H1 (cell line): ENCODE measurements around the gene ZNF670. TPM values are rescaled to one million over a fixed set of nuclear protein-coding genes. Genes with fewer than 3 reads are reported as not detected.

Experiments used
- EGR1 ChIP-seq: IDR thresholded peaks from 2 replicates; pipeline ENCODE4 v1.6.1; 2011; ENCODE audit warnings: low read depth, low read length, borderline replicate concordance
- POLR2A ChIP-seq, 2 experiments: IDR thresholded peaks; 1 replicate in 1 of 2; 2 replicates in 1 of 2; pipeline ENCODE4 v1.6.1; 2011; ENCODE audit warnings: low read depth in 2 of 2, low read length in 2 of 2, mild to moderate bottlenecking in 2 of 2; ENCODE audit errors: control extremely low read depth in 1 of 2
- TCF12 ChIP-seq: IDR thresholded peaks from 2 replicates; pipeline ENCODE4 v1.6.1; 2011; ENCODE audit warnings: low read depth, mild to moderate bottlenecking, low read length
- polyA plus RNA-seq, 7 experiments: library from polyadenylated mRNA; depleted of rRNA in 3 of 7; stranded (reverse) in 5 of 7; unstranded in 2 of 7; fragments of >200 nt in 5 of 7; fragments of 200-250 nt in 2 of 7; gene quantifications; 1 replicate in 5 of 7; 2 replicates in 1 of 7; 4 replicates in 1 of 7; pipeline versions ENCODE4 v1.2.1 to v1.2.3, GENCODE V29; 2011 to 2013; ENCODE audit warnings: missing spikeins in 2 of 7, mixed read lengths in 2 of 7
- total RNA-seq: library from RNA; stranded (reverse); fragmentation: NEBNext Ultra II Directional; extraction: Animal tissue kit (Norgen Biotek cat#: 25700); gene quantifications from 2 replicates; pipeline ENCODE4 v1.2.1, GENCODE V29; 2021

Gene ZNF670
- total and polyA plus RNA-seq, 2 of the 8 experiments (the other 6 are each of a cell fraction or from before 2014, with no cell fraction given) = 2.8 to 15.4 TPM

DNA sequence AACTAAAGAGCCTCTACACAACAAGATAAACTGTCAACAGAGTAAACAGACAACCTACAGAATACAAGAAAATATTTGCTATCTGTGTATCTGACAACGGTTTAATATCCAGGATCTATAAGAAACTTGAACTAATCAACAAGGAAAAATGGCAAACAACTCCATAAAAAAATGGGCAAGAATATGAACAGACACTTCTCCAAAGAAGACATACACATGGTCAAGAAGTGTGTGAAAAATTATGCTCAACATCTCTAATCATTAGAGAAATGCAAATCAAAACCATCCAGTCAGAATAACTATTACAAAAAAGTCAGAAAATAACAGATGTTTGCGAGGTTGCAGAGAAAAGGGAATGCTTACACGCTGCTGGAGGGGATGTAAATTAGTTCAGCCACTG lies 8.0 kb downstream of the ZNF670 start (continued):
- TF ChIP-seq EGR1 = no peak
- TF ChIP-seq TCF12 = no peak
- TF ChIP-seq POLR2A (IDR thresholded peaks at IDR 0.05; ENCODE audit: control extremely low read depth in 1 of 2, low read depth in 2 of 2, low read length in 2 of 2) = no peak
